Fibroblast of pulmonary artery (primary cell): ENCODE data around the gene RPRD1B.
A peak's percentile ranks its signal among the peaks of the same experiment; 100 is the strongest.

Experiments
- DNase-seq: peaks from one replicate; pipeline ENCODE4 v3.0.0-alpha.2; 2010; ENCODE audit warnings: low read depth
- H3K4me3 ChIP-seq: replicated peaks from 2 replicates; pipeline ENCODE4 v1.5.1; 2011; ENCODE audit warnings: low read depth, mild to moderate bottlenecking, control low read depth, low read length, moderate library complexity
- TF ChIP-seq, protein P1 (sequence below): IDR thresholded peaks from 2 replicates; pipeline ENCODE4 v1.5.1; 2011; ENCODE audit warnings: mild to moderate bottlenecking, control low read depth, low read length, inconsistent platforms; ENCODE audit errors: missing control alignments

RPRD1B gene, protein sequence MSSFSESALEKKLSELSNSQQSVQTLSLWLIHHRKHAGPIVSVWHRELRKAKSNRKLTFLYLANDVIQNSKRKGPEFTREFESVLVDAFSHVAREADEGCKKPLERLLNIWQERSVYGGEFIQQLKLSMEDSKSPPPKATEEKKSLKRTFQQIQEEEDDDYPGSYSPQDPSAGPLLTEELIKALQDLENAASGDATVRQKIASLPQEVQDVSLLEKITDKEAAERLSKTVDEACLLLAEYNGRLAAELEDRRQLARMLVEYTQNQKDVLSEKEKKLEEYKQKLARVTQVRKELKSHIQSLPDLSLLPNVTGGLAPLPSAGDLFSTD

DNA sequence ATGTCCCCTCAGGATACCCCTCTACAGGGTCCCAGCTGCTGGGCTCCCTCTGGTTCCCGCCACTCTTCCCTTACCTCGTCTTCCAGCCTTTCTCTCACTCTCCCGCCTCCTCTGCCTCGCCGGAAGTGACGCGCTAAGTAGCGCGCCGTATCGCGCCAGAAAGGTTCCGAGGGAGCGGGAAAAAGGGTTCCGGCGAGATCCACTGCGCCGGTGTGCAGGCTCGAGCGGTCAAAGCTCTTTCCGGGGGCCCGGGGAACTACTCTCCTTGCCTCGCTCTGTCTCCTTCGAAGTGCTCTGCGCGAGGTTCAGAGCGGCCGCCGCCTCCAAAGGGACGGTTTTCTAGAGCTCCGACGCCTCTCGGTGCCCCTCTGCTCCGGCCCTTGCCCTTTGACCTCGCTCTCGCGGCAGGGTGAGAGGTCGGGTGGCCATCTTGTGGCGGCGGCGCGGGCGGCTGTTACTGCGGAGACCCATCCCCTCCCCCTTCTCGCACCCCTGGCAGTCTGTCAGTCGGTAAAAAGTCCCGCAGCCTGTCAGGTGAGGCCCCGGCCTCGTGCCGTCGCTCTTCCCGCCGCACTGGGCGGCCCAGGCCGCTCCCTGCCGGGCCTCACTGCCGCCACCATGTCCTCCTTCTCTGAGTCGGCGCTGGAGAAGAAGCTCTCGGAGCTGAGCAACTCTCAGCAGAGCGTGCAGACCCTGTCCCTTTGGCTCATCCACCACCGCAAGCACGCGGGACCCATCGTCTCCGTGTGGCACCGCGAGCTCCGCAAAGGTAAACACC is at the start of gene RPRD1B, which contains the start of gene TTI1:
Gene RPRD1B, plus strand, starts transcription at position 417 of the 778 bp plus-strand sequence. Its CDS starts 202 bp downstream, at position 619.
Gene TTI1, minus strand, starts transcription at position 127 of the 778 bp plus-strand sequence. CDS start 19,640 bp downstream, outside the sequence.
- H3K4me3 ChIP-seq = peak within 1 kb of the TSS; percentile 91
- DNase-seq = peak; percentile 86
- TF ChIP-seq, protein P1, sequence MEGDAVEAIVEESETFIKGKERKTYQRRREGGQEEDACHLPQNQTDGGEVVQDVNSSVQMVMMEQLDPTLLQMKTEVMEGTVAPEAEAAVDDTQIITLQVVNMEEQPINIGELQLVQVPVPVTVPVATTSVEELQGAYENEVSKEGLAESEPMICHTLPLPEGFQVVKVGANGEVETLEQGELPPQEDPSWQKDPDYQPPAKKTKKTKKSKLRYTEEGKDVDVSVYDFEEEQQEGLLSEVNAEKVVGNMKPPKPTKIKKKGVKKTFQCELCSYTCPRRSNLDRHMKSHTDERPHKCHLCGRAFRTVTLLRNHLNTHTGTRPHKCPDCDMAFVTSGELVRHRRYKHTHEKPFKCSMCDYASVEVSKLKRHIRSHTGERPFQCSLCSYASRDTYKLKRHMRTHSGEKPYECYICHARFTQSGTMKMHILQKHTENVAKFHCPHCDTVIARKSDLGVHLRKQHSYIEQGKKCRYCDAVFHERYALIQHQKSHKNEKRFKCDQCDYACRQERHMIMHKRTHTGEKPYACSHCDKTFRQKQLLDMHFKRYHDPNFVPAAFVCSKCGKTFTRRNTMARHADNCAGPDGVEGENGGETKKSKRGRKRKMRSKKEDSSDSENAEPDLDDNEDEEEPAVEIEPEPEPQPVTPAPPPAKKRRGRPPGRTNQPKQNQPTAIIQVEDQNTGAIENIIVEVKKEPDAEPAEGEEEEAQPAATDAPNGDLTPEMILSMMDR = no peak

DNA sequence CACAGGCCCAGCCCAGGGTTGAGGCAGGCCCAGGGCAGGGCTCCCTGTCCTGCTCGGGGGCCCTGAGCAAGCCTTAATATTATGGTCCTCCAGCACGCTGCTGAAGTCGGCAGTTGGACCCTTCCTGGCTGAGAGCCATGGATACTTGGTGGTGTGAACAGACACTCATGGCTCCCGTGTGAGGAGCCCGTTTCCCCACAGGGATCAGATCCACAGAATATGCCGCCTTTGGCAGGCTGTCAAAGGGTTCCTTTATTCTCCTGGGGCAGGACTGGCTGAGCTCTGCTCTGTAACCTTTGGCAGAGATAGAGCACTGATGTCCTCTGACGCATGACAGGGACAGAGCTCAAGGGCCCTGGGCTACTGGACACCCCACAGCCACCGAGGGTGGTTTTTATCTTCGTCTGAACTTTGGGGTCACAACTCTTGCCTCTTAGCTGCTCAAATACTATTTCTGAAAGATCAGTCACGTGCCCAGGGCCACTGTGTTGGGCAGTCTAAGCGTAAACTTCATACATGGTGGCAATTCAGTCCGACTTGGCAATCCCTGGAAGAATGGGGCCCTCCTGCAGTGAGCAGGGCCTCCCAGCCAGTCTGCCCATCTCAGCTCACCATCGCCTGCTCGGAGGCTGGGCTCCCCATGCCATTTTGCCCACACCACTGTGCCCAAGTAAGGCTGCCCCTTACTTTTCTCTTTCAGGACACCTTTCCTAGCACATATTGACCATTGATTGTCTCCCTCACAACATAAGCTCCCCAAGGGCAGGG is 49.3 kb upstream of the RPRD1B start:
- no peak overlapping the region for H3K4me3 ChIP-seq
- TF ChIP-seq, protein P1 = no peak
- no peak for DNase-seq

DNA sequence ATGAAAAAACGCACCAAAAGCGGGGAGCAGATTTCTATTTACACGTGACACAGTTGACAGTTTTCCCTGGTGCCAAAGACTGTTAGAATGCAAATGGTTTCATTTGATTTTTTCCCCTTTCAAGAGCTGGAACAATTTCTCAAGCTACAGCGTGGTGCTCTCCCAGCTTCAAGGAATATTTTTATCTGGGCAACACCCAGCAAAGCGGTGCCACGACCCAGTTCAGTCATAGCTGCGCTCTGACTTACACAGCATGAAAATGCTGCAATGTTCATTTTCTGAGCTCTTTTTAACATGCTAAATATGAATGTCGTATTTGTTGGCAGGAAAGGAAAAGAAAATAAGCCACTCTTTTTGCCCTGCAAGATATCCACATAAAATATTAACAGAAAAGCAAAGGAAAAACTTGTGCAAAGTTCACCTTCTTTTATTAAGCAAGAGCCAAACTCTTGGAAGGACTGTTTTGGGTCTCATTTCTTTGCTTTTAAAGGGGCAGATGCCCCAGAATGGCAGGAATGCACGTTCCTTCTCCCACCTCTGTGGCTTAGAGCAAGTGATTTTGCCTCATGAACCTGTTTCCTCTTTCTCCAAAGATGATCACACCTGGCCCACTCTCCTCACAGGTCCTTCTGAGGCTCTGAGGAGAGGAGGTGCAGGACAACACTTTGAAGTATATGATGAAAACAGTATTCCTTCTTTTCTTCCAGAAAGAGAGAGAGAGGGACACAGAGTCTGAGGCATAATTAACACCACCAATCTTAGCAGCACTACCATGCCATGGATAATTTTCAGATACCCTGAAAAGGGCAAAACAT is 47.3 kb upstream of the RPRD1B start:
- no peak overlapping the region for H3K4me3 ChIP-seq
- TF ChIP-seq, protein P1 = no peak
- no peak for DNase-seq

DNA sequence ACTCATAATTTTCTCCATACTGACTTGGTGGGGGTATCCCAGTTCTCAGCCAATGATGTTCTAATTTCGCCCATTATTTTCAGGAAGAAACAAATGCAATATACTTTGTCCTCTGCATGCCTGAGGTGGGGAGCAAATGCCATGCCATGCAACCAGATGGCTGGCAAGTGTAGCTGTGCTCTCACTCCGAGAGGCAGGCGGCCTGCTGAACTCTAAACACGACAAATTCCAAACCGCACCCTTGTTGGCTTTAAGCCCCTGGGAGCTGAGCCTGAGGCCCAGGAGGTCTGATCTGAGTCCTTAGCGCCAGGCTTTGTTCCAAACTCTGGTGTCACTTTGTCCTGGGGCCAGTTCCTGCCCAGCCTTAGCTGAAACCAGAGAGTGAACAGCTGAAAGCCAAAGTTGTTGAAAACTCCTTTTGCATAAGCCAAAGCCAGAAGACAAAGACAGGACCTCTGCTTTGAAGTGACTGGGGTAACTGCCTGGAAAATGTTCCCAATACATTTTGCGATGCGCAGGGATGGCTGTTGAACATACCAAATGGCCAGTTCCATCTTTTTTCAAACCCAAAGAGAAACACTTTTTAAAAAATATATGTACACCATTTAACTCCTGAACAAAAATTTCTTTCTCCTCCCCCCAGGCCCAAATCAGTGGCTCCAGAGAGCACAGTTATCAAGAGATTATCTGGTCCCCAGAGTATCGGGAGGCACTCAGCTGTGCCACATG is 46.5 kb upstream of the RPRD1B start:
- peak; percentile 13 for DNase-seq
- TF ChIP-seq, protein P1 = no peak
- H3K4me3 ChIP-seq = no peak overlapping the region

DNA sequence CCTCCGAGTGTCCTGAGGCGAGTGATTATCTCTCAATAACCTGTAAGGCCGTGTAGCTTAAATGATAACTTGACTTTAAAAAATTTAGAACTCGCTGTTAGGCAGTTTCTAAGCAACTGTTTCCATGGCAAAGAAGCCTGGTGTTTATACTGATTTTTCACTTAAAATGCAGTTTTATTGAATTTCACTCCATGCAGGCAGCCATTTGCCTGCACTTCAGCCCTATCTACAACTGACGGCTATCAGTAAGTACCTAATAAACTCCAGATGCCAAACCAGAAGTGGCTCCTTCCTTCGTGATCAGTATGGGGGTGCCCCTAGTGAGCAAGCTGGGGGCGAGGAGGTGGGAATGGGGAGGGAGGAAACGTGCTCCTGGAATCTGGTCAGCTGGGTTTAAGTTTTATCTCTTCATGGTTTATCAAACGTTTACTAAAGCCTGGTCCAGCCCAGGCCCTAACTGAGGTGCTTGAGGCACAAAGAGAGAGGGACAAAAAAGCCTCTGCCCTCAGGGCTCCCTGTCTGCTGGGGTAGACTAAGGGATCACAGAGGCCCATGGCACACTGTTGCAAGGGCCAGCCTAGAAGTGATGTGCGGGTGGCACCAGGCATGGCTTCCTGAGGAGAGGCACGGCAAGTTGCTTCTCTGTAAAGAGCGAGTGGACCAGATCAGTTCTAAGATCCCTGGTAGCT is 45.8 kb upstream of the RPRD1B start:
- TF ChIP-seq, protein P1 = no peak
- DNase-seq = no peak
- no peak overlapping the region for H3K4me3 ChIP-seq
